SK-N-SH (cell line): ENCODE results near the gene FAT1. TPM values are rescaled to one million over a fixed set of nuclear protein-coding genes. Genes with fewer than 3 reads are reported as not detected.

Experiments
- CTCF ChIA-PET: fragments of 300-600, 350-600 bp; formaldehyde crosslinking; extraction: SDS; loops from one replicate; lab custom pipeline; 2021; lab: Yijun Ruan, JAX
- POLR2A ChIA-PET: fragments of 350-600 bp; sonication (Branson Sonifier 250); formaldehyde crosslinking; extraction: SDS; loops from one replicate; lab custom pipeline; 2020; ENCODE audit warnings: antibody characterized with exemption, inconsistent platforms; lab: Yijun Ruan, JAX
- DNase-seq: peaks from one replicate; pipeline ENCODE4 v3.0.0; 2012
- H2AFZ ChIP-seq: fragments of 200-600 bp; sonication (generic); 2 replicates; pipeline ENCODE4 v1.8.1; 2016; ENCODE audit warnings: antibody characterized with exemption, mild to moderate bottlenecking, low read depth
- H3F3A ChIP-seq: fragments of 200-600 bp; sonication (generic); replicated peaks from 2 replicates; pipeline ENCODE3; 2016; ENCODE audit warnings: antibody characterized with exemption, mild to moderate bottlenecking; ENCODE audit not compliant: insufficient read depth
- H3K27ac ChIP-seq, 2 experiments: fragments of 200-500 bp in 1 of 2; fragments of 200-600 bp in 1 of 2; sonication (Bioruptor generic) in 1 of 2; sonication (generic), shearing (Covaris generic) in 1 of 2; 2 replicates each; pipeline versions ENCODE4 v1.5.1 to v1.6.1; 2014 to 2016; ENCODE audit warnings: low read depth in 2 of 2, inconsistent platforms in 1 of 2, low read length in 1 of 2, mild to moderate bottlenecking in 1 of 2, mixed read lengths in 1 of 2
- H3K27me3 ChIP-seq: fragments of 200-600 bp; sonication (generic), shearing (Covaris generic); 2 replicates; pipeline ENCODE4 v1.6.1; 2016; ENCODE audit warnings: mixed run types; ENCODE audit not compliant: insufficient read depth
- H3K36me3 ChIP-seq, 2 experiments: fragments of 200-500 bp in 1 of 2; fragments of 200-600 bp in 1 of 2; sonication (Bioruptor generic) in 1 of 2; sonication (generic) in 1 of 2; replicated peaks in 1 of 2; 2 replicates each; pipeline versions ENCODE3 to v1.5.1; 2014 to 2016; ENCODE audit warnings: low read length in 1 of 2, mild to moderate bottlenecking in 1 of 2; ENCODE audit not compliant: insufficient read depth in 2 of 2, control insufficient read depth in 1 of 2
- H3K4me1 ChIP-seq, 2 experiments: fragments of 200-500 bp in 1 of 2; fragments of 200-600 bp in 1 of 2; sonication (Bioruptor generic) in 1 of 2; sonication (generic), shearing (Covaris generic) in 1 of 2; 2 replicates each; pipeline versions ENCODE4 v1.5.1 to v1.6.1; 2014 to 2016; ENCODE audit warnings: low read depth in 1 of 2, low read length in 1 of 2, mixed run types in 1 of 2; ENCODE audit not compliant: insufficient read depth in 2 of 2, control insufficient read depth in 1 of 2
- H3K4me2 ChIP-seq: fragments of 200-600 bp; sonication (generic), shearing (Covaris generic); 2 replicates; pipeline ENCODE4 v1.6.1; 2017; ENCODE audit warnings: mixed run types
- H3K4me3 ChIP-seq, 2 experiments: fragments of 200-500 bp in 1 of 2; fragments of 200-600 bp in 1 of 2; sonication (Bioruptor generic) in 1 of 2; sonication (generic), shearing (Covaris generic) in 1 of 2; 2 replicates each; pipeline versions ENCODE4 v1.5.1 to v1.8.1; 2014 to 2016; ENCODE audit warnings: low read depth in 2 of 2, inconsistent platforms in 1 of 2, low read length in 1 of 2, mild to moderate bottlenecking in 1 of 2, mixed read lengths in 1 of 2, moderate library complexity in 1 of 2
- H3K79me2 ChIP-seq: fragments of 200-600 bp; sonication (generic); 2 replicates; pipeline ENCODE4 v1.8.1; 2017; ENCODE audit warnings: mild to moderate bottlenecking; ENCODE audit not compliant: insufficient read depth
- H3K9ac ChIP-seq: fragments of 200-600 bp; sonication (generic); 2 replicates; pipeline ENCODE4 v1.6.1; 2017; ENCODE audit warnings: mixed run types
- H3K9me2 ChIP-seq: fragments of 200-600 bp; sonication (generic); 2 replicates; pipeline ENCODE4 v1.6.1; 2017; ENCODE audit warnings: mixed run types
- H3K9me3 ChIP-seq: fragments of 200-600 bp; sonication (generic); 2 replicates; pipeline ENCODE4 v1.6.1; 2017; ENCODE audit warnings: mixed run types, mild to moderate bottlenecking, moderate library complexity
- H4K20me1 ChIP-seq: fragments of 200-600 bp; sonication (generic); 2 replicates; pipeline ENCODE4 v1.6.1; 2017; ENCODE audit warnings: mild to moderate bottlenecking, mixed run types; ENCODE audit not compliant: insufficient read depth
- ELF1 ChIP-seq: IDR thresholded peaks from 2 replicates; pipeline ENCODE4 v1.4.0; 2012
- EP300 ChIP-seq, 2 experiments: IDR thresholded peaks; 2 replicates each; pipeline versions ENCODE4 v1.4.0 to v1.6.1; 2012; ENCODE audit warnings: borderline replicate concordance in 1 of 2, low read depth in 1 of 2, low read length in 1 of 2
- EZH2phosphoT487 ChIP-seq: fragments of 200-600 bp; sonication (generic); IDR thresholded peaks from 2 replicates; pipeline ENCODE4 v1.6.1; 2017; ENCODE audit warnings: low read depth, mixed run types, mild to moderate bottlenecking, antibody characterized with exemption, moderate library complexity, borderline replicate concordance
- FOSL2 ChIP-seq: IDR thresholded peaks from 2 replicates; pipeline ENCODE4 v1.4.0; 2012; ENCODE audit warnings: low read depth, mild to moderate bottlenecking, moderate library complexity, borderline replicate concordance
- FOXJ3 ChIP-seq: sonication (generic); formaldehyde crosslinking; IDR thresholded peaks from 2 replicates; pipeline ENCODE4 v1.5.1; 2020; ENCODE audit warnings: mild to moderate bottlenecking, missing genetic modification reagents
- GABPA ChIP-seq: IDR thresholded peaks from 2 replicates; pipeline ENCODE4 v1.4.0; 2012; ENCODE audit warnings: low read depth, mild to moderate bottlenecking
- GATA2 ChIP-seq: sonication (generic); formaldehyde crosslinking; IDR thresholded peaks from 2 replicates; pipeline ENCODE4 v1.5.0; 2020; ENCODE audit warnings: mild to moderate bottlenecking, missing genetic modification reagents
- JUND ChIP-seq: IDR thresholded peaks from 2 replicates; pipeline ENCODE4 v1.4.0; 2012
- MEF2A ChIP-seq: IDR thresholded peaks from 2 replicates; pipeline ENCODE4 v1.4.0; 2012; ENCODE audit warnings: low read depth, borderline replicate concordance
- NRF1 ChIP-seq: IDR thresholded peaks from 2 replicates; pipeline ENCODE4 v1.6.1; 2012; ENCODE audit warnings: low read depth, mild to moderate bottlenecking, low read length
- RCOR1 ChIP-seq: fragments of 150-350 bp; IDR thresholded peaks from 2 replicates; pipeline ENCODE4 v1.6.1; 2017; ENCODE audit warnings: antibody characterized with exemption, low read length
- RFX5 ChIP-seq: IDR thresholded peaks from 2 replicates; pipeline ENCODE4 v1.6.1; 2012; ENCODE audit warnings: mild to moderate bottlenecking, improper control_type of control experiment, low read length
- SIN3A ChIP-seq: IDR thresholded peaks from 2 replicates; pipeline ENCODE4 v1.6.1; 2012; ENCODE audit warnings: low read depth, mild to moderate bottlenecking, low read length, moderate library complexity, borderline replicate concordance
- TCF12 ChIP-seq: IDR thresholded peaks from 2 replicates; pipeline ENCODE4 v1.4.0; 2012
- TEAD4 ChIP-seq: IDR thresholded peaks from 2 replicates; pipeline ENCODE4 v1.4.0; 2012; ENCODE audit warnings: mild to moderate bottlenecking, borderline replicate concordance; ENCODE audit not compliant: insufficient read depth
- YY1 ChIP-seq: IDR thresholded peaks from 2 replicates; pipeline ENCODE4 v1.4.0; 2012; ENCODE audit warnings: low read depth, mild to moderate bottlenecking
- WGBS: methylation state at CpG from one replicate; pipeline ENCODE4 v1.1.6; 2017; ENCODE audit warnings: low lambda C conversion rate; 5-methylcytosine and 5-hydroxymethylcytosine counted together
- polyA plus RNA-seq, 3 experiments: library from polyadenylated mRNA; depleted of rRNA; stranded (reverse); fragments of >200 nt; gene quantifications; 2 replicates each; pipeline ENCODE4 v1.2.3, GENCODE V29; 2012
- TF ChIP-seq, protein P1 (sequence below): fragments of 200-600 bp; sonication (generic); IDR thresholded peaks from 2 replicates; pipeline ENCODE4 v1.6.1; 2017; ENCODE audit warnings: antibody characterized with exemption, mild to moderate bottlenecking, moderate library complexity
- TF ChIP-seq, protein P2 (sequence below): IDR thresholded peaks from 2 replicates; pipeline ENCODE4 v1.4.0; 2012; ENCODE audit warnings: low read depth, borderline replicate concordance
- TF ChIP-seq, protein P3 (sequence below): fragments of 150-350 bp; IDR thresholded peaks from 2 replicates; pipeline ENCODE4 v1.6.1; 2016; ENCODE audit warnings: mild to moderate bottlenecking, low read depth, low read length
- TF ChIP-seq, protein P4 (sequence below): fragments of 150-350 bp; IDR thresholded peaks from 2 replicates; pipeline ENCODE4 v1.6.1; 2017; ENCODE audit warnings: antibody characterized with exemption, low read length, low read depth, borderline replicate concordance
- TF ChIP-seq, protein P5 (sequence below): IDR thresholded peaks from 2 replicates; pipeline ENCODE4 v1.4.0; 2012; ENCODE audit warnings: low read depth
- TF ChIP-seq, protein P6 (sequence below): IDR thresholded peaks from 2 replicates; pipeline ENCODE4; 2012

FAT1 gene
- polyA plus RNA-seq, 1 of the 3 experiments (the other 2 are of a cell fraction): 41.3 TPM

DNA sequence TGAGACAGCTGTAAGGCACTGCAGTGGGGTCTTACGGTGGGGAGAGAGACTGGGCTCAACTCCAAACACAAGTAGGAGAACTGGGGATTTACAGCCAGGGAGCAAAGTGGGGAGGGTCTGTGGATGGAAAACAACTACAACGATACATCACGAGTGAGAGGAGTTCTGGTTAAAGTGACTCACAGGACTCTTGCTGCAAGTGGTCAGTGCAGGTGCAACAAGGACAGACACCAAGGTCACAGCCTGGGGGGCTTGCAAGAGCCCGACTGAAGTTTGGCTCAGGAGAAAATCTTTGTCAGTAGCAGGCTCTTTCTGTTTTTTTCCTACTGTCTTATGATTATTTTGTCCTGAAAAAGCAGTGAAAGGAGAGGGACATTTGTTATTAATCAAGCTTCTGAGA lies 10.1 kb upstream of the FAT1 start:
- no peaks in the 10 kb centered on the region for H3K9me3 ChIP-seq
- TF ChIP-seq RFX5: no peak
- no peak for TF ChIP-seq NRF1
- TF ChIP-seq GATA2 (CRISPR knock-in tag): no peak
- no peak for TF ChIP-seq ELF1
- TF ChIP-seq JUND: no peak
- TF ChIP-seq FOSL2: no peak
- no peak for TF ChIP-seq FOXJ3 (CRISPR knock-in tag)
- TF ChIP-seq, protein P1, sequence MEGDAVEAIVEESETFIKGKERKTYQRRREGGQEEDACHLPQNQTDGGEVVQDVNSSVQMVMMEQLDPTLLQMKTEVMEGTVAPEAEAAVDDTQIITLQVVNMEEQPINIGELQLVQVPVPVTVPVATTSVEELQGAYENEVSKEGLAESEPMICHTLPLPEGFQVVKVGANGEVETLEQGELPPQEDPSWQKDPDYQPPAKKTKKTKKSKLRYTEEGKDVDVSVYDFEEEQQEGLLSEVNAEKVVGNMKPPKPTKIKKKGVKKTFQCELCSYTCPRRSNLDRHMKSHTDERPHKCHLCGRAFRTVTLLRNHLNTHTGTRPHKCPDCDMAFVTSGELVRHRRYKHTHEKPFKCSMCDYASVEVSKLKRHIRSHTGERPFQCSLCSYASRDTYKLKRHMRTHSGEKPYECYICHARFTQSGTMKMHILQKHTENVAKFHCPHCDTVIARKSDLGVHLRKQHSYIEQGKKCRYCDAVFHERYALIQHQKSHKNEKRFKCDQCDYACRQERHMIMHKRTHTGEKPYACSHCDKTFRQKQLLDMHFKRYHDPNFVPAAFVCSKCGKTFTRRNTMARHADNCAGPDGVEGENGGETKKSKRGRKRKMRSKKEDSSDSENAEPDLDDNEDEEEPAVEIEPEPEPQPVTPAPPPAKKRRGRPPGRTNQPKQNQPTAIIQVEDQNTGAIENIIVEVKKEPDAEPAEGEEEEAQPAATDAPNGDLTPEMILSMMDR: no peak
- TF ChIP-seq RCOR1: no peak
- TF ChIP-seq EZH2phosphoT487: no peak
- TF ChIP-seq, protein P2, sequence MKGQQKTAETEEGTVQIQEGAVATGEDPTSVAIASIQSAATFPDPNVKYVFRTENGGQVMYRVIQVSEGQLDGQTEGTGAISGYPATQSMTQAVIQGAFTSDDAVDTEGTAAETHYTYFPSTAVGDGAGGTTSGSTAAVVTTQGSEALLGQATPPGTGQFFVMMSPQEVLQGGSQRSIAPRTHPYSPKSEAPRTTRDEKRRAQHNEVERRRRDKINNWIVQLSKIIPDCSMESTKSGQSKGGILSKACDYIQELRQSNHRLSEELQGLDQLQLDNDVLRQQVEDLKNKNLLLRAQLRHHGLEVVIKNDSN: no peak
- no peak for TF ChIP-seq GABPA
- TF ChIP-seq EP300 (IDR thresholded peaks at IDR 0.05; ENCODE audit: borderline replicate concordance in 1 of 2, low read depth in 1 of 2, low read length in 1 of 2): no peak
- TF ChIP-seq, protein P3, sequence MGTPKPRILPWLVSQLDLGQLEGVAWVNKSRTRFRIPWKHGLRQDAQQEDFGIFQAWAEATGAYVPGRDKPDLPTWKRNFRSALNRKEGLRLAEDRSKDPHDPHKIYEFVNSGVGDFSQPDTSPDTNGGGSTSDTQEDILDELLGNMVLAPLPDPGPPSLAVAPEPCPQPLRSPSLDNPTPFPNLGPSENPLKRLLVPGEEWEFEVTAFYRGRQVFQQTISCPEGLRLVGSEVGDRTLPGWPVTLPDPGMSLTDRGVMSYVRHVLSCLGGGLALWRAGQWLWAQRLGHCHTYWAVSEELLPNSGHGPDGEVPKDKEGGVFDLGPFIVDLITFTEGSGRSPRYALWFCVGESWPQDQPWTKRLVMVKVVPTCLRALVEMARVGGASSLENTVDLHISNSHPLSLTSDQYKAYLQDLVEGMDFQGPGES: no peak
- TF ChIP-seq, all 33 proteins: peak for 0
- Histone ChIP-seq H2AFZ (no peak overlapping the region), H3K4me2 (no peak overlapping the region), H3F3A (peaks cover 8% of the 10 kb centered on the region), H4K20me1 (no peaks in the 10 kb centered on the region), H3K4me3 (no peak overlapping the region), H3K4me1 (no peaks in the 10 kb centered on the region; a peak in 1 of 4 replicates), H3K36me3 (no peaks in the 10 kb centered on the region), H3K79me2 (no peaks in the 10 kb centered on the region), H3K9ac (no peak overlapping the region), H3K9me2 (no peaks in the 10 kb centered on the region), H3K27ac (no peak overlapping the region), H3K27me3 (no peaks in the 10 kb centered on the region; the same call in 1 of the 2 replicates)
- DNase-seq: no peak
- ChIA-PET POLR2A (no interaction called here), CTCF (no interaction called here)
- WGBS: 30% methylated on average over 4 of the region's 4 CpGs

DNA sequence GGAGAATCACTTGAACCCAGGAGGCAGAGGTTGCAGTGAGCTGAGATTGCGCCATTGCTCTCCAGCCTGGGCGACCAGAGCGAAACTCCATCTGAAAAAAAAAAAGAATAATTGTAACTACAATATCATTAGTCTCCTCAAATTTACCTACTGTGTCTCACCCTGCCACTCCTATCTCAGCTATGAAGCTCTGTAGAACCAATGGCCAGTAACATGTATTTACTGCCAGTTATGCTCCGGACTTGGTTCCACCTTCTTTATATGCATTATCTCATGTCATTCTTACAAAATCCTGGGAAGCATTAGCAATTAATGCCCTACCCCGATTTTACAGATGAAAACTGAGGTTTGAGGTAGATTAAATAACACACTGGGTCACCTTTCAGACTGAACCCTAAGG lies 7.0 kb upstream of the FAT1 start:
- Histone ChIP-seq H3K9ac (no peak overlapping the region), H3K36me3 (no peaks in the 10 kb centered on the region), H3K4me1 (peaks cover 0 to 4% of the 10 kb centered on the region in 2 experiments; a peak in 2 of 4 replicates), H3K4me3 (no peak overlapping the region), H3F3A (peaks cover 1% of the 10 kb centered on the region), H3K9me3 (no peaks in the 10 kb centered on the region), H4K20me1 (no peaks in the 10 kb centered on the region), H3K79me2 (peaks cover 7% of the 10 kb centered on the region), H3K4me2 (no peak overlapping the region), H3K27ac (no peak overlapping the region), H3K9me2 (no peaks in the 10 kb centered on the region), H2AFZ (no peak overlapping the region), H3K27me3 (peaks cover 6% of the 10 kb centered on the region; the same call in 1 of the 2 replicates)
- CTCF ChIA-PET: no interaction called here
- POLR2A ChIA-PET: interaction anchor here (0.6 kb wide), 1 partner anchor 1718 kb away, joined by 3 read pairs; no protein-coding TSS in a partner anchor
- WGBS: 50% methylated on average over 5 of the region's 5 CpGs
- no peak for DNase-seq
- no peak for TF ChIP-seq SIN3A
- no peak for TF ChIP-seq YY1
- no peak for TF ChIP-seq FOSL2
- TF ChIP-seq, protein P3: no peak
- TF ChIP-seq, protein P4, sequence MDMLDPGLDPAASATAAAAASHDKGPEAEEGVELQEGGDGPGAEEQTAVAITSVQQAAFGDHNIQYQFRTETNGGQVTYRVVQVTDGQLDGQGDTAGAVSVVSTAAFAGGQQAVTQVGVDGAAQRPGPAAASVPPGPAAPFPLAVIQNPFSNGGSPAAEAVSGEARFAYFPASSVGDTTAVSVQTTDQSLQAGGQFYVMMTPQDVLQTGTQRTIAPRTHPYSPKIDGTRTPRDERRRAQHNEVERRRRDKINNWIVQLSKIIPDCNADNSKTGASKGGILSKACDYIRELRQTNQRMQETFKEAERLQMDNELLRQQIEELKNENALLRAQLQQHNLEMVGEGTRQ: no peak
- TF ChIP-seq, protein P5, sequence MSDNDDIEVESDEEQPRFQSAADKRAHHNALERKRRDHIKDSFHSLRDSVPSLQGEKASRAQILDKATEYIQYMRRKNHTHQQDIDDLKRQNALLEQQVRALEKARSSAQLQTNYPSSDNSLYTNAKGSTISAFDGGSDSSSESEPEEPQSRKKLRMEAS: no peak
- TF ChIP-seq GATA2 (CRISPR knock-in tag): no peak
- no peak for TF ChIP-seq TEAD4
- no peak for TF ChIP-seq MEF2A
- no peak for TF ChIP-seq TCF12
- no peak for TF ChIP-seq FOXJ3 (CRISPR knock-in tag)
- TF ChIP-seq, protein P6, sequence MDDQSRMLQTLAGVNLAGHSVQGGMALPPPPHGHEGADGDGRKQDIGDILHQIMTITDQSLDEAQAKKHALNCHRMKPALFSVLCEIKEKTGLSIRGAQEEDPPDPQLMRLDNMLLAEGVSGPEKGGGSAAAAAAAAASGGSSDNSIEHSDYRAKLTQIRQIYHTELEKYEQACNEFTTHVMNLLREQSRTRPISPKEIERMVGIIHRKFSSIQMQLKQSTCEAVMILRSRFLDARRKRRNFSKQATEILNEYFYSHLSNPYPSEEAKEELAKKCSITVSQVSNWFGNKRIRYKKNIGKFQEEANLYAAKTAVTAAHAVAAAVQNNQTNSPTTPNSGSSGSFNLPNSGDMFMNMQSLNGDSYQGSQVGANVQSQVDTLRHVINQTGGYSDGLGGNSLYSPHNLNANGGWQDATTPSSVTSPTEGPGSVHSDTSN: no peak
- TF ChIP-seq RCOR1: no peak
